ENCODE data around the gene IMPG1. TPM values are rescaled to one million over a fixed set of nuclear protein-coding genes. Genes with fewer than 3 reads are reported as not detected.

IMPG1 gene, protein sequence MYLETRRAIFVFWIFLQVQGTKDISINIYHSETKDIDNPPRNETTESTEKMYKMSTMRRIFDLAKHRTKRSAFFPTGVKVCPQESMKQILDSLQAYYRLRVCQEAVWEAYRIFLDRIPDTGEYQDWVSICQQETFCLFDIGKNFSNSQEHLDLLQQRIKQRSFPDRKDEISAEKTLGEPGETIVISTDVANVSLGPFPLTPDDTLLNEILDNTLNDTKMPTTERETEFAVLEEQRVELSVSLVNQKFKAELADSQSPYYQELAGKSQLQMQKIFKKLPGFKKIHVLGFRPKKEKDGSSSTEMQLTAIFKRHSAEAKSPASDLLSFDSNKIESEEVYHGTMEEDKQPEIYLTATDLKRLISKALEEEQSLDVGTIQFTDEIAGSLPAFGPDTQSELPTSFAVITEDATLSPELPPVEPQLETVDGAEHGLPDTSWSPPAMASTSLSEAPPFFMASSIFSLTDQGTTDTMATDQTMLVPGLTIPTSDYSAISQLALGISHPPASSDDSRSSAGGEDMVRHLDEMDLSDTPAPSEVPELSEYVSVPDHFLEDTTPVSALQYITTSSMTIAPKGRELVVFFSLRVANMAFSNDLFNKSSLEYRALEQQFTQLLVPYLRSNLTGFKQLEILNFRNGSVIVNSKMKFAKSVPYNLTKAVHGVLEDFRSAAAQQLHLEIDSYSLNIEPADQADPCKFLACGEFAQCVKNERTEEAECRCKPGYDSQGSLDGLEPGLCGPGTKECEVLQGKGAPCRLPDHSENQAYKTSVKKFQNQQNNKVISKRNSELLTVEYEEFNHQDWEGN
- not detected for total RNA-seq

DNA sequence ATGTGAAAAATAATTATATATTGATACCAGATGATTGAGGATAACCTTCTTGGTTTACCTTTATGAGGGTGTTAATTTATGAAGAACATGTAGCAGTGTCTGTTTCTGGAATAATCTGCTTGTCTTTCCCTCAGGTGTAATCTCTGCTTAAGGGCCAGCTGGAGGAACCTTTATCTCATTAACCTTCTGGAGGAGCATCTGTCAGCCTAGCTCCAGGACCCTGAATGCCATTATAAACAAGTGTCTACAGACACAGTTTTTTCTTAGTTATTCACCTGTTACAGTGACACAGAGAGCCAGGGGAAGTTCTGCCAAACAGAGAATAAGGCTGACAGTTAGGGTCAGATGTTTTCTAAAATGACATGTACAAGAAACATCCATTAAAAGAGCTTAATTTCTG is at the start of gene IMPG1:
Gene IMPG1, minus strand, starts transcription at position 101 of the 400 bp plus-strand sequence. CDS start 174 bp downstream, outside the sequence.
- no peak for ATAC-seq (replicated peaks)
- no peak within 1 kb of the TSS for H3K4me3 Mint-ChIP-seq
- no peaks in the 10 kb centered on the region for H3K27me3 Mint-ChIP-seq
- H3K36me3 Mint-ChIP-seq (ENCODE audit: low read depth): no peaks in the 10 kb centered on the region
- no peaks in the 10 kb centered on the region for H3K4me1 Mint-ChIP-seq
- no peak within 1 kb of the TSS for H3K27ac Mint-ChIP-seq
- H3K9me3 Mint-ChIP-seq: peaks cover 6% of the 10 kb centered on the region

DNA sequence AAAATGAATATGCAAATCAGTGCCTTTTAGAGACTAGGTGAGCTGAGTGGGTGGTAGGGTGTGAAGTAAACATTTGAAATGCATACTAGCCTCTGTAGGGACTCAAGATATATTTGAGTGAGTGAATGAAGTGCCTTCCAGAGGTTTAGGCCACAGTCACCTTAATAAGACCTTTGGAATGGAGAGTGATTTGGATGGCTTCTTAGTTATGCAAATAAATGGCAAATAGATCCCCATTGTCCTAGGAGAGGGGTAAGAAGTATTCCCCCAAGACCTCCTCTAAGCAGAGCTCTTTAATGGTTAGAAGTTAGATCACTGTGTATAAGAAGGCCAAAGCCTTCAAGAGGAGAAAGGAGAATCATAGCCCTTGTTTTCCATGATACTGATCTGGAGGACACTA is 47.8 kb upstream of the IMPG1 start:
- Mint-ChIP-seq H3K4me1 (no peaks in the 10 kb centered on the region), H3K9me3 (peaks cover 25% of the 10 kb centered on the region), H3K27me3 (no peaks in the 10 kb centered on the region), H3K36me3 (ENCODE audit: low read depth) (no peaks in the 10 kb centered on the region), H3K27ac (no peak overlapping the region), H3K4me3 (no peak overlapping the region)
- no peak for ATAC-seq (replicated peaks)

DNA sequence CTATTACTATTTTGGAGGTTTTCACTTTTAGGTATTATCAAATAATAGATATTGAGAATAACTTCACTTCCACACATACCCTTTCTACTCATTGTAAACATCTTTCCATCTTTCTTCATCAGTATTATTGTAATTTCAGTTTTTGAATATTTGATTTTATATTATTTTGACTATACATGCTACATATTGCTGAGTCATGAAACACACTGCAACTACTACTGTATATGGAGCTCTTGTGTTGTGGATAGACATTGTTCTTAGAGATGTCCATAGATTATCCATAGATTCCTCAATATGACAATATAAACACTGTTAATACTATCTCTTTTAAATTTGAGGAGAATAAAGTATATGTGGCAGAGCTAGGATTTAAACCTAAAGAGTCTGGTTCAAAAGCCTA is 819 bp upstream of the IMPG1 start:
- no peaks in the 10 kb centered on the region for H3K36me3 Mint-ChIP-seq (ENCODE audit: low read depth)
- no peaks in the 10 kb centered on the region for H3K4me1 Mint-ChIP-seq
- ATAC-seq (replicated peaks): no peak
- peaks cover 5% of the 10 kb centered on the region for H3K9me3 Mint-ChIP-seq
- no peak overlapping the region for H3K27ac Mint-ChIP-seq
- H3K4me3 Mint-ChIP-seq: no peak overlapping the region
- no peaks in the 10 kb centered on the region for H3K27me3 Mint-ChIP-seq

DNA sequence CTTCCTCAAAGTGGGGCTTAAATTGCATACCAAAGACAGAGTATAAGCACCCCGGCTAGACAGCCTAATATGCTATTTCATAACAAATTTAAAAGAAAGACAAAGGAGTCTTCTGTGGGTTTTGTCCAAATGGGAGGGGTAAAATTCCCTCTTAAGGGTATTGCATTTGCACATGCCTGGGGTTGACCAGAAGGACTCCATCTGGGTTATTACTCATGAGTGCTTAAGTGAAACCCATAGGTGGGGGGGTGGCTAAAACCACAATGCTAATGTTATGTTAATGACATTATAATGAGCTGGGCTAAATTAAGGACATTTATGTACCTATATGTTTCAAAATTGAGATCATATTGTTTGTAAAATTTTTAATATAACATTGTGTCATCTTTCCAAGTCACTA is 15.0 kb downstream of the IMPG1 start:
- no peaks in the 10 kb centered on the region for H3K4me1 Mint-ChIP-seq
- no peak overlapping the region for H3K4me3 Mint-ChIP-seq
- no peak overlapping the region for H3K27ac Mint-ChIP-seq
- H3K36me3 Mint-ChIP-seq (ENCODE audit: low read depth): no peaks in the 10 kb centered on the region
- no peaks in the 10 kb centered on the region for H3K9me3 Mint-ChIP-seq
- ATAC-seq (replicated peaks): no peak
- H3K27me3 Mint-ChIP-seq: no peaks in the 10 kb centered on the region

DNA sequence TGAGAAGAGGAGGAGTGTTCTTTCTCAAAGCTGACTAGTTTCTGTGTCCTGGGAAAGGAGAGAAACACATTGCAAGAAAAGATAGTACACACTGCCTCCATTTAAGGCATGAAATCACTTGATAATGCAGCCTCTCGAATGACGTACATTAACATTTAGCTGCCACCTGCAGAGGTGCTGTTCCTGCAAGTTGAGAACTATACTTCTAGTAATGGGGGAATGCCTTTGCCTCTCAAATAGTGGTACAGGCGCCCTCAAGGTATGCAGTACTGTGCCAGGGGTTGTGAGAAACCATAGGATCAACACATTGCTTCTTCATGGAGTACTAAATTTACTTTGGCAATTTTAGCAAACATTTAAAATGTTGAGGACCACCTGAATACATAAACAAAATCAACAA is 20.1 kb downstream of the IMPG1 start:
- no peak overlapping the region for H3K27ac Mint-ChIP-seq
- ATAC-seq (replicated peaks): no peak
- H3K4me1 Mint-ChIP-seq: no peaks in the 10 kb centered on the region
- no peaks in the 10 kb centered on the region for H3K36me3 Mint-ChIP-seq (ENCODE audit: low read depth)
- H3K27me3 Mint-ChIP-seq: no peaks in the 10 kb centered on the region
- H3K4me3 Mint-ChIP-seq: no peak overlapping the region
- peaks cover 3% of the 10 kb centered on the region for H3K9me3 Mint-ChIP-seq

DNA sequence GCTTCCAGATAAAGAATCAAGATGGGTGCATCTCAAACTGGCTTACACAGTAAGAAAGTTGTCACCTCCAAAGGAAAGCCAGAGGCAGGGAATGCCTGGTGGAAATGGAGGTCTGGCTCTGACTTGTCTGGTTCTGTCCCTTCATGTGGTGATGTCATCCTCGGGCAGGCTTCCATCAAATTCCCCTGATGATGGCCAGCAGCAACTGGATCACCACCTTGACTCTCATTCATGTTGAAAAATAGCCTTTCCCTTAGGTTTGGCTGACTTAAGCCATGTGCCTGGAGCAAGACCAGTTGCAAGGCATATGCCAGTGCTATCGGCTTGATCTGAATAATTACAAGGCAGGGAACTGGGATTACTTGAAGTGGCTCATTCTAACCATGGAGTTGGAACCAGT is 28.8 kb downstream of the IMPG1 start:
- no peak overlapping the region for H3K27ac Mint-ChIP-seq
- H3K4me3 Mint-ChIP-seq: no peak overlapping the region
- H3K9me3 Mint-ChIP-seq: no peaks in the 10 kb centered on the region
- ATAC-seq (replicated peaks): no peak
- H3K36me3 Mint-ChIP-seq (ENCODE audit: low read depth): no peaks in the 10 kb centered on the region
- no peaks in the 10 kb centered on the region for H3K4me1 Mint-ChIP-seq
- H3K27me3 Mint-ChIP-seq: no peaks in the 10 kb centered on the region

DNA sequence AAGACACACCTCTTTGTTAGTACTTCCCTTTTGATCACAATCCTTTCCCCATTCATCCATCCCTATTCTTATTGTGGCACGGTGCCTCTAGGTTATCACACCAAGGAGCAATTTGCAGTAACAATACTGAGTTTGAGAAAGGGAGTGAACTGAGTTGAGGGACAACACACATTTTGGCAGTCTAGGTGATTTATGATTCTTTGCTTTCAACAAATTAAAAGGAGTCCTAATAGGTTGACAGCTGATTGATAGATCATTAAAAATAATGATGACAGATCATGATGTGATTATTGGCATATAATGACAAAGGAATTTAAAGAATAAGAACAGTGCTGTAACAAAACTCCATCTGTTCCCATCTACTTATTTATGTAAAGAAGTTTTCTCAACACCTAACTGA is 36.7 kb downstream of the IMPG1 start:
- H3K4me1 Mint-ChIP-seq: no peaks in the 10 kb centered on the region
- H3K4me3 Mint-ChIP-seq: no peak overlapping the region

DNA sequence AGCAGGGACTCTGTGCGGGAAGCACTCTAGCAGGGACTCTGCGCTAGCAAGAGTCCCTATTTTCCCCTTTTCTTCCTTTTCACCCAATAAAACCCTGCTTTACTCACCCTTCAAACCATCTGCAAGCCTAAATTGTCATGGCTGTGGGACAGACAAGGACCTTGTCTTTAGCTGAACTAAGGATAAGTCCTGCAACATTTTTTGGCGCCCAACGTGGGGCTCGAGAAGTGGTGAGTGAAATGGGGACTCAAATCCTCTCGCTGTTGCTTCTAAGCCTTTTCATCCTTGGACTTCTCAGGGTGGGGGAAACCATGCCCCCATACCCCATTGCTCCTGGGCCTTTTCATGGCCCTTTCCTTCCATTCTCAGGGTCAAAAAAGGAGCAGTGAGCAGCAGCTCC is 46.4 kb downstream of the IMPG1 start:
- ATAC-seq (replicated peaks): no peak
- Mint-ChIP-seq H3K9me3 (peaks cover 16% of the 10 kb centered on the region), H3K27me3 (no peaks in the 10 kb centered on the region), H3K4me1 (no peaks in the 10 kb centered on the region), H3K36me3 (ENCODE audit: low read depth) (no peaks in the 10 kb centered on the region), H3K4me3 (no peak overlapping the region), H3K27ac (no peak overlapping the region)

More for the DNA sequence above, 36.7 kb downstream of the IMPG1 start:
- Mint-ChIP-seq H3K27me3 (no peaks in the 10 kb centered on the region), H3K27ac (no peak overlapping the region), H3K9me3 (no peaks in the 10 kb centered on the region), H3K36me3 (ENCODE audit: low read depth) (no peaks in the 10 kb centered on the region)
- ATAC-seq (replicated peaks): no peak

DNA sequence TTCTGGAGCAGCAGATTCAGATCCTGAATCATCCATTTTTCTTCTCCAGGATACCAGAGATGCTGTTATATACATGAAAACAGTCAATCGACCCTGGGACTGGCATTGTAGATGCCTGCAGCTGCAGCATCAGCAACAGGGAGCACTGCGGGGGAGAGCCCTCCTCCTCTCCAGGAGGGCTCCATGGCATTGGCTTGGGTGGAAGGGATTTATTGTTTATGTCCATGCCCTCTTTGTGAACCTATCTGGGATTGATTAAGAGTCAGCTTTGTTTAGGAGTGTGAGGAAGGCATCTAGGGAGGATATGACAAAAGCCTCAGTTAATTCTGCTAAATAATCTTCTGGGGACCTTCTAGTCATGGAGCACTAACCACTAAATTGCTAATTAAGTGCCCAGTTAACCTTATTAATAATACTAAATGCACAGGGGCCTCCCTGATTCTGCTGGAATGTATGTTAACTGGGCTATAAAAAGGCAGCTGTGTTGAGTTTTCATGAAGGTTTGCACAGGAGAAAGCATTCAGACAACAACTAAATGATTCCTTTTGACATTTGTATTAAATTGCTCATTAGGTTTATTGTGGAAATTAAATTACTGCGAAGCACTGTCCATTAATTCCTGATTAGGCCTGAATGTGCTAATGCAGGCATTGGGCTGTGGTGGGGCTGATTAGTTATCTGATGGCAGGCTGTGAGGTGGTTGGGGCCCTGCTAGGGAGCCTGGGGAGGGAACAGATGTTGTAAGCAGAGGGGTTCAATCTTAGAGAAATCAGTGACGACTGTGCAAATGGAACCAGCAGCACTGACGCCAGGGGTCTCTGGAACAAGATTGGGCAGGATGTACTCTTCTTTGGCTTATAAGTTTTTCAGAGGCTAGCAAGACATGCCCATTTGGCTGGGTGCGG is 57.6 kb downstream of the IMPG1 start:
- Mint-ChIP-seq H3K36me3 (ENCODE audit: low read depth) (no peaks in the 10 kb centered on the region), H3K27ac (no peak overlapping the region), H3K27me3 (peaks cover 10% of the 10 kb centered on the region), H3K4me3 (no peak overlapping the region), H3K9me3 (peaks cover 5% of the 10 kb centered on the region), H3K4me1 (no peaks in the 10 kb centered on the region)
- no peak for ATAC-seq (replicated peaks)

DNA sequence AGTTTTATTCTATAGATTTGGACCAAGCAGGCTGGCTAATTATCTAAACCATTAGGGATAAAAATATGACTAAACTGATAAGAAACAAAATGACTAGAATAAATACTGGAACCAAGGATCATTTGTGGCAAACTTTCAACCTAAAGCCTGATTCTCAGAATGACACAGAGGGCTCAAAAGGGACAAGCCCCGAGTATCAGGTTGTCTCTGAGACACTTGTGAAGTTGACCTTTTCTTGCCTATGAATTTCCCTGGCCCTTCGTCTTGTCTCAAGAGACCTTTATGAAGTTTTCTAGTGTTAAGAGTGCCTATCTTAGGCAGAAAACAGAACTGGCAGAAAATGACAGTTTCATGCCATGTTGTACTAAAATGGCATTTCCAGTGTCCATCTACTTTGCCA is 68.3 kb downstream of the IMPG1 start:
- H3K4me3 Mint-ChIP-seq: no peak overlapping the region
- ATAC-seq (replicated peaks): no peak
- H3K27me3 Mint-ChIP-seq: no peaks in the 10 kb centered on the region
- no peaks in the 10 kb centered on the region for H3K4me1 Mint-ChIP-seq
- no peak overlapping the region for H3K27ac Mint-ChIP-seq
- H3K9me3 Mint-ChIP-seq: no peaks in the 10 kb centered on the region
- no peaks in the 10 kb centered on the region for H3K36me3 Mint-ChIP-seq (ENCODE audit: low read depth)

DNA sequence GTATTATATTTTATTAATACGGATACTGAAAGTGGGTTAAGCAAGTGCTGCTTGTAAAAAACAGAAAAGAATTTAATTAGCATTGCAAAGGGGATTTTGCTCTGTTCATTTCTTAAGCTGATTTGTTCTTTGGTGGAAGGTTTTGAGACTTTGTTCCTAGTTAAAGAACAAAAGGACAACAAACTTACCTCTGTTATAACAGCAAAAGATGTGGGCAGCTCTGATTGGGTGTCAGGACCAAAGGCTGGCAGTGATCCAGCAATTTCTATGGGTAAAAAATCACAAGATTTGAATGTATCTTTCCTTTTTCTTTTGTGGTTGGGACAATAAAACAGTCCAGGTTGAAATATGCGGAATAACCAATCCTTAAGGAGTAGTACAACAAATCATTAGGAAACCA is 68.8 kb downstream of the IMPG1 start:
- no peaks in the 10 kb centered on the region for H3K36me3 Mint-ChIP-seq (ENCODE audit: low read depth)
- ATAC-seq (replicated peaks): no peak
- H3K4me1 Mint-ChIP-seq: no peaks in the 10 kb centered on the region
- no peaks in the 10 kb centered on the region for H3K9me3 Mint-ChIP-seq
- no peaks in the 10 kb centered on the region for H3K27me3 Mint-ChIP-seq
- no peak overlapping the region for H3K4me3 Mint-ChIP-seq
- no peak overlapping the region for H3K27ac Mint-ChIP-seq

DNA sequence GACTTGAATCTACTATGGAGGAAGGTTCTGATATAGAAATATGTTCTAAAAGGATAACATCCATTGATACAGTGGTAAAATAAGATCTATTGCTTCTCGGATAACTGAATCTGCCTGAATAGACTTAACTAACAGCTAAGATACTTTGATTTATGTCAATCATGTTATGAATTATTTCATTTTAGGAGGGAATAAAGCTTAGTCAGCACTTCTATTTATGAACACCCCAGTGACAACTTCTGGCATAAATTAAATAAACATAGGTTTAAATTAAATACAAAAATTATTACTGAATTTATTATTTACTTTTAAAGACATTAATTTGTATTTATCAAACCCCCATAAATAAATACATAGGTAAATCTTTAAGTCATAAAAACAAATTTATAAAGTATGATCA is 69.3 kb downstream of the IMPG1 start:
- Mint-ChIP-seq H3K27ac (no peak overlapping the region), H3K27me3 (no peaks in the 10 kb centered on the region), H3K4me1 (no peaks in the 10 kb centered on the region), H3K36me3 (ENCODE audit: low read depth) (no peaks in the 10 kb centered on the region), H3K9me3 (no peaks in the 10 kb centered on the region), H3K4me3 (no peak overlapping the region)
- no peak for ATAC-seq (replicated peaks)

DNA sequence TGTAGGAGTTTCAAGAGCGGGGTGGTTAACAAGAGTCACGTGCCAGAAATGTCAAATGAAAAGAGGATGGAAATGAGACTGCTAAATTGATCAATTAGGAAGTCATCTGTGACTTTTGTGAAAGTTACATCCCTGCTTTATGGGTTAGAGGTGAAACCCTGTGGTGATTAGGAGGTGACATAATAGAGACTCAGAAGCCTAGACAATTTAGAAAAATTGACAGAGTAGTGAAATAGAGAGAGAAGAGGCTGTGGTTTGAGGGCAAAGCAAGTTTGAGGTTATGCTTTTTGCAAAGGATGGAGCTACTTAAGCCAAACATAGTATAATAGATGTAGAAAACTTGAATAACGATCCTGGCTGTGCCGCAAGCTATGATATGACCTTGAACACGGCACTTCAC is 71.8 kb downstream of the IMPG1 start:
- H3K36me3 Mint-ChIP-seq (ENCODE audit: low read depth): no peaks in the 10 kb centered on the region
- no peaks in the 10 kb centered on the region for H3K27me3 Mint-ChIP-seq
- H3K9me3 Mint-ChIP-seq: no peaks in the 10 kb centered on the region
- no peak overlapping the region for H3K4me3 Mint-ChIP-seq
- no peak for ATAC-seq (replicated peaks)
- no peaks in the 10 kb centered on the region for H3K4me1 Mint-ChIP-seq
- H3K27ac Mint-ChIP-seq: no peak overlapping the region

DNA sequence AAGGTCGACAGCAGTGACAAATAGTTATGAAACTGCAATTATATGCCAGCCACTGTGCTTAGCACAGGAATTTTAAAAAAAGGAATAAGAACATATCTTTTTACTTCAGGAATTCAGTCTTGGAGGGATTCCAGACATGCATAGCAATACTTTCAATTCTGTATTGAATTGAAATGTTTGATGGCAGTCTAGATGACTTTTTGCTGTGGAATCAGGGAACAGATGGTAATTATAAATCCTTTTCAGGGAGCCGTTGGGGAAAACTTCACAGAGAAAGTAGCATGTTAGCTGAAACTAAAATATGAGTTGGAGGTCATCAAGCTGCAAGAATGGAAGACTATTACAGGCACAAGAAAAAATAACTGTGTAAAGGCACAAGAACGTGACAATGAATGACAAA is 74.8 kb downstream of the IMPG1 start:
- Mint-ChIP-seq H3K4me1 (no peaks in the 10 kb centered on the region), H3K27ac (no peak overlapping the region), H3K36me3 (ENCODE audit: low read depth) (no peaks in the 10 kb centered on the region), H3K9me3 (no peaks in the 10 kb centered on the region), H3K4me3 (no peak overlapping the region), H3K27me3 (peaks cover 4% of the 10 kb centered on the region)
- no peak for ATAC-seq (replicated peaks)

All from activated T-helper 17 cell treated with anti-CD3 and anti-CD28 coated beads, Interleukin-2, amount 50 U/mL, for 72 hours (primary cell).